HepG2 (cell line): ENCODE data around the gene MDP1. TPM values are rescaled to one million over a fixed set of nuclear protein-coding genes. Genes with fewer than 3 reads are reported as not detected.
A peak's percentile ranks its signal among the peaks of the same experiment; 100 is the strongest.

ENCODE experiments used
- ATAC-seq: fragments of 200-7000 bp; cut with Tn5 transposase; 3 replicates; pipeline ENCODE4 v1.9.1; 2020; ENCODE audit warnings: mild to moderate bottlenecking, moderate library complexity
- BruUV-seq: library from RNA; stranded (reverse); fragments of 400-500 nt; replicated peaks from 2 replicates; lab custom pipeline; 2021; lab: Mats Ljungman, UMichigan
- CTCF ChIA-PET: fragments of 300-600 bp; formaldehyde crosslinking; extraction: SDS; loops from one replicate; lab custom pipeline; 2021; ENCODE audit warnings: low total read pairs, inconsistent platforms, low intra/inter-chr PET ratio; lab: Yijun Ruan, JAX
- POLR2A ChIA-PET: fragments of 350-600 bp; sonication (Branson Sonifier 250); formaldehyde crosslinking; loops from one replicate; lab custom pipeline; 2020; ENCODE audit warnings: antibody characterized with exemption, inconsistent platforms; lab: Yijun Ruan, JAX
- DNase-seq: peaks from one replicate; pipeline ENCODE4 v3.0.0-alpha.2; 2015; ENCODE audit warnings: low spot score
- FAIRE-seq: peaks from 3 replicates; lab custom pipeline; 2011; peaks lifted over from hg19 to GRCh38; lab: Jason Lieb, UNC
- H2AFZ ChIP-seq: one replicate; pipeline ENCODE4 v1.6.1; 2011; ENCODE audit warnings: low read length, inconsistent platforms
- H3K27ac ChIP-seq: fragments of 300-600 bp; 3 replicates; pipeline ENCODE4 v1.8.0; 2011; ENCODE audit warnings: mixed run types, mild to moderate bottlenecking, mixed read lengths, low read length, inconsistent platforms; ENCODE audit not compliant: insufficient read depth; ENCODE audit errors: extremely low read length
- H3K27me3 ChIP-seq, 2 experiments: fragments of 200-600 bp in 1 of 2; 2 replicates in 1 of 2; 3 replicates in 1 of 2; pipeline versions ENCODE4 v1.6.0 to v1.8.0; 2011; ENCODE audit warnings: low read length in 2 of 2, mild to moderate bottlenecking in 2 of 2, moderate library complexity in 2 of 2, inconsistent platforms in 1 of 2; ENCODE audit not compliant: insufficient read depth in 2 of 2, control insufficient read depth in 1 of 2
- H3K36me3 ChIP-seq, 2 experiments: fragments of 200-600 bp in 1 of 2; replicated peaks in 1 of 2; 2 replicates in 1 of 2; 3 replicates in 1 of 2; pipeline versions ENCODE4 v1.5.1 to v1.8.0; 2011; ENCODE audit warnings: low read length in 2 of 2, inconsistent platforms in 1 of 2; ENCODE audit not compliant: insufficient read depth in 2 of 2, control insufficient read depth in 1 of 2
- H3K4me1 ChIP-seq: 2 replicates; pipeline ENCODE4 v1.5.1; 2012; ENCODE audit warnings: low read length, inconsistent platforms; ENCODE audit not compliant: insufficient read depth
- H3K4me2 ChIP-seq: 2 replicates; pipeline ENCODE4 v1.6.0; 2011; ENCODE audit warnings: low read depth, low read length, inconsistent platforms
- H3K4me3 ChIP-seq, 3 experiments: fragments of 200-600 bp in 1 of 3; sonication (generic), shearing (Covaris generic) in 1 of 3; replicated peaks in 1 of 3; 2 replicates each; pipeline ENCODE4 v1.5.1; 2011 to 2016; ENCODE audit warnings: low read length in 3 of 3, inconsistent platforms in 2 of 3, low read depth in 2 of 3, mild to moderate bottlenecking in 2 of 3, control low read depth in 1 of 3, mixed read lengths in 1 of 3; ENCODE audit not compliant: insufficient read depth in 1 of 3
- H3K79me2 ChIP-seq: one replicate; pipeline ENCODE4 v1.6.1; 2011; ENCODE audit warnings: low read length, inconsistent platforms; ENCODE audit not compliant: insufficient read depth
- H3K9ac ChIP-seq: 2 replicates; pipeline ENCODE4 v1.6.0; 2011; ENCODE audit warnings: mild to moderate bottlenecking, low read depth, low read length, inconsistent platforms; ENCODE audit not compliant: insufficient read depth
- H3K9me3 ChIP-seq: 2 replicates; pipeline ENCODE4 v1.5.1; 2012; ENCODE audit warnings: mild to moderate bottlenecking, low read length
- H4K20me1 ChIP-seq: 2 replicates; pipeline ENCODE4 v1.6.0; 2011; ENCODE audit warnings: inconsistent platforms, mild to moderate bottlenecking, low read length, moderate library complexity; ENCODE audit not compliant: insufficient read depth
- AGO2 ChIP-seq: fragments of 200-400 bp; formaldehyde crosslinking; optimal IDR thresholded peaks from 2 replicates; pipeline ENCODE3; 2017; ENCODE audit warnings: mild to moderate bottlenecking, low read depth, low read length, moderate library complexity
- CCDC6 ChIP-seq: sonication (generic); formaldehyde crosslinking; IDR thresholded peaks from 2 replicates; pipeline ENCODE4 v1.8.1; 2022; ENCODE audit warnings: mild to moderate bottlenecking, missing genetic modification reagents, moderate library complexity
- MTF1 ChIP-seq: sonication (generic); formaldehyde crosslinking; IDR thresholded peaks from 2 replicates; pipeline ENCODE4 v1.5.0; 2020; ENCODE audit warnings: missing genetic modification reagents
- NFKBIZ ChIP-seq: IDR thresholded peaks from 2 replicates; pipeline ENCODE4 v1.6.1; 2018; ENCODE audit warnings: missing genetic modification reagents, missing compliant biosample characterization
- RBFOX2 ChIP-seq: fragments of 200-400 bp; formaldehyde crosslinking; IDR thresholded peaks from 2 replicates; pipeline ENCODE4 v1.6.1; 2017; ENCODE audit warnings: low read depth, mild to moderate bottlenecking, low read length
- ZNF121 ChIP-seq: sonication (generic); formaldehyde crosslinking; IDR thresholded peaks from 2 replicates; pipeline ENCODE4 v1.5.0; 2020; ENCODE audit warnings: mild to moderate bottlenecking, missing genetic modification reagents
- WGBS: methylation state at CpG from one replicate; pipeline ENCODE4 v1.1.6; 2017; ENCODE audit warnings: low lambda C conversion rate; 5-methylcytosine and 5-hydroxymethylcytosine counted together
- in situ Hi-C: cut with HindIII; loops from 2 replicates; pipeline ENCODE4 v1.10.0; 2017; ENCODE audit warnings: low pct_unique_long_range_greater_than_20kb; ENCODE audit not compliant: extremely low pct_ligation_motif_present
- intact Hi-C: fragments of 100-400 bp; cut with micrococcal nuclease; formaldehyde crosslinking; loops from one replicate; pipeline ENCODE4 v1.10.0; 2022; ENCODE audit not compliant: unreplicated experiment
- polyA plus RNA-seq, 8 experiments: library from polyadenylated mRNA; depleted of rRNA in 3 of 8; stranded (reverse) in 7 of 8; unstranded in 1 of 8; fragments of >200 nt; fragmentation: Illumina TruSeq in 4 of 8; extraction: Trizol in 4 of 8; gene quantifications; 2 replicates each; pipeline versions ENCODE4 v1.2.1 to v1.2.3, GENCODE V29; 2011 to 2016; ENCODE audit warnings: low read depth in 4 of 8, missing spikeins in 1 of 8, mixed read lengths in 1 of 8; ENCODE audit not compliant: insufficient read depth in 1 of 8
- total RNA-seq, 5 experiments: library from RNA; depleted of rRNA; stranded (reverse); fragments of >200 nt; fragmentation: Illumina TruSeq; extraction: Trizol; gene quantifications; 2 replicates each; pipeline ENCODE4 v1.2.3, GENCODE V29; 2016; ENCODE audit warnings: low read depth in 1 of 5
- TF ChIP-seq, protein P1 (sequence below): sonication (generic); formaldehyde crosslinking; IDR thresholded peaks from 2 replicates; pipeline ENCODE4 v1.4.0; 2020; ENCODE audit warnings: missing genetic modification reagents, borderline replicate concordance

MDP1 gene
- total and polyA plus RNA-seq, 2 of the 13 experiments (the other 11 are each of a cell fraction or from before 2014, with no cell fraction given): 44.1 to 48.7 TPM

DNA sequence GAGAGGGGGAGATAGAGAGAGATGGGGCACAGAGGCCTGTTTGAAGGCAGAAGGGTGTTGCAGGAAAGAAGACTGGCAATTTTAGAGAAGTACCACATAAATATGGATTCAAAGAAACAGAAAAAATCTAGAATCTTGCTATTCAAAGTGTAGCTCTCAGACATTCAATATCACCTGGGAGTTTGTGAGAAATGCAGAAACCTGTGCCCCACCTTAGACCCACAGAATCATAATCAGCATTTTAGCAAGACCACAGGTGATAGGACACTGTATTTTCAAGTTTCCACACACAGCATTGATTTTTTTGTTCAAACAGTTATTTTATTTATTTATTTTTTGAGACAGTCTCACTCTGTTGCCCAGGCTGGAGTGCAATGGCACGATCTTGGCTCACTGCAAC lies 13.0 kb upstream of the MDP1 start:
- no peak overlapping the region for H2AFZ ChIP-seq
- FAIRE-seq (no peak), DNase-seq (no peak), ATAC-seq (no peak)
- ChIA-PET CTCF (no interaction called here), POLR2A (interaction anchor here (0.7 to 2.4 kb wide), 8 partner anchors 9 to 740 kb away, joined by 3 to 21 read pairs (median 6); partner anchors contain the start of genes CHMP4A, DHRS1, MDP1 and NOP9)
- peaks cover 40% of the 10 kb centered on the region for H3K4me1 ChIP-seq
- H3K9ac ChIP-seq: no peak overlapping the region
- intact Hi-C loops (no loop called here), in situ Hi-C loops (no loop called here)
- TF ChIP-seq CCDC6 (no peak), RBFOX2 (peak; percentile 56), ZNF121 (CRISPR knock-in tag) (0 out of 2 replicates have a peak, but pooled peaks have one; percentile 20), AGO2 (peak; percentile 51), NFKBIZ (no peak), MTF1 (no peak)
- TF ChIP-seq, protein P1, sequence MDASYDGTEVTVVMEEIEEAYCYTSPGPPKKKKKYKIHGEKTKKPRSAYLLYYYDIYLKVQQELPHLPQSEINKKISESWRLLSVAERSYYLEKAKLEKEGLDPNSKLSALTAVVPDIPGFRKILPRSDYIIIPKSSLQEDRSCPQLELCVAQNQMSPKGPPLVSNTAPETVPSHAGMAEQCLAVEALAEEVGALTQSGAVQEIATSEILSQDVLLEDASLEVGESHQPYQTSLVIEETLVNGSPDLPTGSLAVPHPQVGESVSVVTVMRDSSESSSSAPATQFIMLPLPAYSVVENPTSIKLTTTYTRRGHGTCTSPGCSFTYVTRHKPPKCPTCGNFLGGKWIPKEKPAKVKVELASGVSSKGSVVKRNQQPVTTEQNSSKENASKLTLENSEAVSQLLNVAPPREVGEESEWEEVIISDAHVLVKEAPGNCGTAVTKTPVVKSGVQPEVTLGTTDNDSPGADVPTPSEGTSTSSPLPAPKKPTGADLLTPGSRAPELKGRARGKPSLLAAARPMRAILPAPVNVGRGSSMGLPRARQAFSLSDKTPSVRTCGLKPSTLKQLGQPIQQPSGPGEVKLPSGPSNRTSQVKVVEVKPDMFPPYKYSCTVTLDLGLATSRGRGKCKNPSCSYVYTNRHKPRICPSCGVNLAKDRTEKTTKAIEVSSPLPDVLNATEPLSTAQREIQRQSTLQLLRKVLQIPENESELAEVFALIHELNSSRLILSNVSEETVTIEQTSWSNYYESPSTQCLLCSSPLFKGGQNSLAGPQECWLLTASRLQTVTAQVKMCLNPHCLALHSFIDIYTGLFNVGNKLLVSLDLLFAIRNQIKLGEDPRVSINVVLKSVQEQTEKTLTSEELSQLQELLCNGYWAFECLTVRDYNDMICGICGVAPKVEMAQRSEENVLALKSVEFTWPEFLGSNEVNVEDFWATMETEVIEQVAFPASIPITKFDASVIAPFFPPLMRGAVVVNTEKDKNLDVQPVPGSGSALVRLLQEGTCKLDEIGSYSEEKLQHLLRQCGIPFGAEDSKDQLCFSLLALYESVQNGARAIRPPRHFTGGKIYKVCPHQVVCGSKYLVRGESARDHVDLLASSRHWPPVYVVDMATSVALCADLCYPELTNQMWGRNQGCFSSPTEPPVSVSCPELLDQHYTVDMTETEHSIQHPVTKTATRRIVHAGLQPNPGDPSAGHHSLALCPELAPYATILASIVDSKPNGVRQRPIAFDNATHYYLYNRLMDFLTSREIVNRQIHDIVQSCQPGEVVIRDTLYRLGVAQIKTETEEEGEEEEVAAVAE (CRISPR knock-in tag): peak; percentile 81
- no TSS peak for BruUV-seq
- H3K4me2 ChIP-seq: no peak overlapping the region
- peaks cover 1 to 15% of the 10 kb centered on the region in 2 experiments; a peak in 2 of 5 replicates for H3K36me3 ChIP-seq
- peaks cover 0 to 4% of the 10 kb centered on the region in 2 experiments; a peak in 1 of 5 replicates for H3K27me3 ChIP-seq
- WGBS: 90% methylated on average over 1 of the region's 1 CpG
- H3K27ac ChIP-seq: no peak overlapping the region
- H4K20me1 ChIP-seq: peaks cover 7% of the 10 kb centered on the region; the same call in 1 of the 2 replicates
- peaks cover 76% of the 10 kb centered on the region for H3K79me2 ChIP-seq
- no peaks in the 10 kb centered on the region for H3K9me3 ChIP-seq
- H3K4me3 ChIP-seq: no peak overlapping the region
